GM19035 (cell line): ENCODE data around the gene ACVR1.
A peak's percentile ranks its signal among the peaks of the same experiment; 100 is the strongest.
"Not testable (repeated sequence)": the region's sequence is repeated elsewhere in the genome, so short reads cannot be mapped to it uniquely, and the experiment has no call there.

Source experiments
- ATAC-seq: cut with Tn5 transposase; IDR thresholded peaks from one replicate; pipeline ENCODE4 v1.9.1; 2021; ENCODE audit not compliant: unreplicated experiment

ACVR1 gene

DNA sequence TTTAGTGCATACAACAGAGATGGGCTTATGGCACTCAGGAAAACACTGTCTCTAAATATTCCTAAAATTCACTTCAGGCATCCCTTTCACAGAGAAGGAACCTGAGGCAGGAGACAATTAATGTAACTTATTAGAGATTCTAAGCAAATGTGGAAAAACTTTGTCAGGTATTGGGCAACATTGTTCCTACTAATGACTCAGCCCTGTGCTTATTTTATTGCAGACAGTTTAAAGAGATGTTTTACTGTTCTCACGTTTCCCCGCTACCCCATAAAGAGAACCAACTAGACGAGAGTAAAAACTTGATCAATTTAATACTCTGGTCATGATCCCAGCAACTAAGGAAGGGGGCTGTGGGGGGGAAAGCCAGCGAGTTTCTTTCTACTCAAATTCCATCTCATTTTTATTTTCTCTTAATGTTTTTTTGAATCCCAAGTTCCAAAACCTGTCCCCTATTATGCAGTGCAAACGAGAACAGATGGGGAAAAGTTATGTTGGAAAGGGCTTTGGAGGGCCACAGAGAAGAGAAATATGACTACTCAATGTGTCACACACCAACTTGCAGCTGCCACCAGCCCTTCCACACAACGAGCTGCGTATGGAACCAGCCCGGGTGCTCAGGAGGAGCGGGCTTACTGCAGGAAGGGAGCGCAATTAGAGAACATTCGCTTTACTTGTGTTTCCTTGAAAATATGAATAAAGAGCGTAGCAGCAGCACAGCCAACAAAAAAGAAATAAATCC is 18.7 kb upstream of the ACVR1 start:
- no peak for ATAC-seq

DNA sequence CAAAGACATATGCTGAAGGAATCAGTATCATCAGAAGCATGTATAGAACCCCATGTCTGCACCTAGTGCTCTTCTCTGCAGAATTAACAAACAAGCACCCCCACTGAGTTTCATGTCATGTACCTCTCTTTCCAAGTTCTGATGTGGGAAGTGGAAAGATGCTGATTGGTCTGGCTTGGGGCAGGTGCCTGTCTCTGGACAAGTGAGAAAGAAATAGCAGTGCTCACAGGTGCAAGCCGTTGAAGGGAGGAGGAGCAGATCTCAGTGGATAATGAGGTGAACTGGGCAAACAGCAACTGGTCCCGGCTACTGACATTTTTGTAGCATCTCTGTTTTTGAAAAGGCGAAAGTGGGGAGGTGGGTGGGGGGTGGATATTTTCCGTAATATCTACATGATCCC is 17.5 kb upstream of the ACVR1 start:
- ATAC-seq: no peak

DNA sequence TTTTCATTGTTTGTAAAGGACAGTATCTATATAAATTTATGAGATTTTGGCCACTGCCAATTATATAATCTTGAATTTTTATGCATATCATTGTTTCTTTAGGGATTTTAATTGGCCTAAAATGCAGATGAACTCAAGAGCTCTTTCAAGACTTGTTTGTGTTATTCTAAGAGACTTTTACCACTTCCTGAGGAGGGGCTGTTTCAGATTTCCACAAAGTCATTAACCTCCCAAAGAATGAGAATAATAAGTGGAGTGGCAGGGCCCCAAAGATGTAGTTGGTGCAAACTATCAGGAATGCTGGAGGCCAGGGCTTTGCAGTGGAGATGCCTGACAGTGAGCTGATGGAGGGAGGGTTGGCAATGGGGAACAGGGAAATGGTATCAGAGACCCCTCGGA is 15.5 kb upstream of the ACVR1 start:
- ATAC-seq: no peak

DNA sequence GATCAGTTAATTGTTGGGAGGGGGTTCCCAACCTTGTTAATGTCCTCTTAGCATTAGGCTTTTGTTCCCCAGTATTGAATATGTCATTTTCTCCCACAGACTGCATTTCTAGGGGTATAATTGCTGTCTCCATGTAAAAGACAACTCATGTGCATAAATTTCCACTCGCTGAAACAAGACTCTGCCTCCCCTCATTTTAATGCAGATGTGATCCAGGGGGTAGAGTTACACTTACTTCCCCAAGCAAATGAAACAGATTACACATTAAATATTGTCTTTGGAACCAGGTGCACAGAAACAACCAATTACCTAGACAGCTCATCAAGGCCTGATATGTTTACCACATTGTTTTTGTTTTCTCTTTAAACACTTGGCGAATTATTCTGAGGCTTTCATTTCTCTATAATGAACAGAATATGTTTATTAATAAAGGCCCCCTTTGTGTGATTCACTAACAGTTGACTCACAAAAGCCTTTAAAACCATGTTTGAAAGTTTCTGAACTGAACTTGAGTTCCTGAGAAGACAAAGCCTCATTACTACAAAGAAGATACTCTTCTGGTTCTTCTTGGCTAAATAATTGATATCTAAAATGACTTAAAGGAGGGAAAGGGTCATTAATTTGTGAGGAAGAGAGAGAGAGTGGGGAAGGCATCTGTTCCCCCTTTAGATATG is 15.0 kb upstream of the ACVR1 start:
- no peak for ATAC-seq

DNA sequence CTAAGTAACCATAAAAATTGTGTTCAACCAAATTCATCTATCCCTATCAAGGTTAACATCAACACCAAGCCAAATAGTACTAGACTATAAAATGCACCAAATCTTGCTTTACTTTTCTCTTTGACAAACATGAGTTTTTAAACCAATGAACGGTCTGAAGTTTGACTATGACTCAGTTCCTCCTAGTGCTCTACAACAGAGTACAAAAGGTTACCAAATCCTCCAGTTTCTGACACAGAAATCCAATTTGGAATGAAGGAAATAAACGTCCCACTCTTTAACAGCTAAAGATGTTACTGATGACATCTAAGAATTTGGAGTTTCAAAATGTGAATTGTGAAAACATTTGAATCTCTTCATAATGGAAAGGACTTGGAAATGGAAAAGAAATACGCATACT is 11.8 kb upstream of the ACVR1 start:
- no peak for ATAC-seq

DNA sequence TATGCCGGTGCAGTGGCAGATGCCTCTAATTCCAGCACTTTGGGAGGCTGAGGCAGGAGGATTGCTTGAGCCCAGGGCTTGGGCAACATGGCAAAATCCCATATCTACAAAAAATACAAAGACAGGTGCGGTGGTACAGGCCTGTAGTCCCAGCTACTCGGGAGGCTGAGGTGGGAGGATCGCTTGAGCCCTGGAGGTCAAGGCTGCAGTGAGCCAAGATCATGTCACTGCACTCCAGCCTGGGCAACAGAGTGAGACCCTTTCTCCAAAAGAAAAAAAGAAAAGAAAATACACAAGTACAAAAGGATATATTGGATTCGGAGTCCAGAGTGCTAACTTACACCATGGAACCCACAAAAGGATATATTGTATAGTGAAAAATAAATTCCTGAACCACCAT is 8.4 kb upstream of the ACVR1 start:
- ATAC-seq: not testable (repeated sequence)

DNA sequence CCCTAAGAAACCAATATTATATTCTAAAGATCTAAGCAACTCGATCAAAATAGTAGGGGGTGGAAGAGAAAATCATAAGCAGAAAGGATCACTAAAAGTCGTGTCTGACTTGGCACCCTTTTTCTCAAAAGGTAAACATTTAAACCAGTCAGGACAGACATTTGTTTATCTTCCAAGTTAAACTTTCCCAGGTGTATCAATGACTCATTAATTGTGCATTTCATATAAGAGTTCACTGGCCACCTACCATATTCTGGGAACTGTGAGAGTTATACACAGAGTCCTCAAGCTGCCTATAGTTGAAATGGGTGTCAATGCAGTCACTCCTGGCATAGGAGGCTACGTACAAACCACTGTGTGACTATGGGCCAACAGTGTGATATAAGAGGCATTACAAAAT is 4.8 kb upstream of the ACVR1 start:
- ATAC-seq: no peak

DNA sequence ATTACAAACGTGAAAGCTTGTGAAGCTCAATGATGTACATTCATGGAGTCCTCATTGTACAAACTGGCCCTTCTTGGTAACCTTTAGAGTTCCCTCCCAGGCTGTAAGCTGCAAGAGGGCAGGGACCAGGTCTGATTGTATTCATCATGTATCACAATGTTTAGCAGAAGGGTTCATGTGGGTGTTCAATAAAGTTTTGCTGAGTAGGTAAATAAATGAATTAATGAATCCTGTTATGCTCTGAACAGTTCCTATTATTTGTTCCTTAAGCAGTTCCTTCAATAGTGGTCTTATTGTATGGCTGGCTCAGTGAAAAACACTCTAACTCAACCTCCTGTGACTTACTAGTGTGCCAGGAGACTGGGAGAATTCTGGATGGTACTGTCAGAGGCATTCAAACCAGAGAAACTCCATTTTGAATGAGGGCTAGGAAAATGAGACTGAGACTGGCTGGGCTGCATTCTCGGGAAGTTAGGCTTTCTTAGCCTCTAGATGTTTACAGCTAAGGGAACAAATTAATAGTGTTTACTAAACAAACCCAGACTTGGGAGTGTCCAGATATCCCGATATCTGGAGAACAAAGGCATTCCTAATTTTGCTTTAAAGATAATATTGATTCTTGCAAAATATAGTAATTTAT is 1.8 kb upstream of the ACVR1 start:
- no peak for ATAC-seq

DNA sequence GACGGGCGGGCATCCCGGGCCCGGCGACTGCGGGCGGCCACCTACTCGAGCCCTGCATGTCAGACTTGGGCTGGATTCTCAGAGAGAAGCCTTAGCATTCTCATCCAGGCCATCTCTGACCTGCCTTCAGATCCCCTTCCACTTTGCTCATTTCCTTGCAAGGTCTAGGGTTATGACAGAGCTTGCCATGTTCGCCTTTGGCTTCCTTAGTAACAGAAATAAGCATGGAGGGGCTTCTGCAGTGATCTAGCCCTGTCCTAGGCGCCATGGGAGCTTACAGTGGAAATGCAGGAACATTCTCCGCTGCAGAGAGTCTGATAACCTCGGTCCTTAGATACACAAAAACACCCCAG is 632 bp upstream of the ACVR1 start:
- ATAC-seq: no peak

DNA sequence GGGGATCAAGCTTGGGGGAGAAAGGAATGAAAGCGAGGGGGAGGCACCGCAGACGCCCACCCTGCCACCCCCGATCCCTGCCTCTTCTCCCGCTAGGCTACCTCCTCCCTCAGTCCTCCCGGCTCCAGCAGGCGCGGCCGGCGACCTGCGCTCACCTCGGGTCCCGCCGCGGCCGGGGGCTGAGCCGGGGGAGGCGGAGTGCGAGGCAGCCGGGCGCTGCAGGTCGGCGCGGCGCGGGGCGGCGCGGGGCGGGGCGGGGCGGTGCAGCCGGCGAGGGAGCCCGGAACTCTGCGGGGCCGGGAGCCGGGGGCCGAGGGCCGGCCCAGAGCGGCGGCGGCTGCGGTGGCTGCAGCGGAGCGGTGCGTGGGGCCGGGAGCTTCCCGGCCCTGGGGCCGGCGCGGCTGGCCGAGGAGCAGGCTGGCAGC is 477 bp downstream of the ACVR1 start:
- peak; percentile 49 for ATAC-seq

DNA sequence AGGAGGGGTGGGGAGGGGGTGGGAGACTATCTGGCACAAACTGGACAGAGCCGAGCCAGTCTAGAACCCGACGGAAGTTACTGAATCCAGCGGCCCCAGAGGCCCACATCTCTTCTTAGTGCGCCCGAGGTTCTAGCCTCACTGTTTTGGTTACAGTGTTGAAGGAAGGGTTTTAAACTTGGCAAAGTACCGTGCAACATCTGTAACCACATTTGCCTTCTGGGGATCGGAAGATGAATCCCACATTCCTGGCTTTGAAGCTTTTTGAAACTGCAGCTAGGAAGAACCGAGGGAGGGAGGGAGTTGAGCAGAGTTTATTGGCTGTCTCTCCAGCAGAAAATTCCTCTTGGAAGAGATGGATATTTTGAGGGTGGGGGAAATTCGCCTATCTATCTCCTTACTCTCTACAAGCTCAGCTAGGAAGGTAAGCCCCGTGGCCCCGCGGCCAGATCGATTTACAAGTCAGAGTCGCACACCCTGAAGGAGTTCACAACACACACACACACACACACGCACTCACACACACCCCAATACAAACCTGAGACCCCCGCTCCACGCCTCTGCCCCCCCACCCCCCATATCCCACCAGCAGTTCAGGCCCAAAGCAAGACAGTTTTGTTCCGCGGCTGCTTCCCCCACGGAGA is 1.0 kb downstream of the ACVR1 start:
- no peak for ATAC-seq

DNA sequence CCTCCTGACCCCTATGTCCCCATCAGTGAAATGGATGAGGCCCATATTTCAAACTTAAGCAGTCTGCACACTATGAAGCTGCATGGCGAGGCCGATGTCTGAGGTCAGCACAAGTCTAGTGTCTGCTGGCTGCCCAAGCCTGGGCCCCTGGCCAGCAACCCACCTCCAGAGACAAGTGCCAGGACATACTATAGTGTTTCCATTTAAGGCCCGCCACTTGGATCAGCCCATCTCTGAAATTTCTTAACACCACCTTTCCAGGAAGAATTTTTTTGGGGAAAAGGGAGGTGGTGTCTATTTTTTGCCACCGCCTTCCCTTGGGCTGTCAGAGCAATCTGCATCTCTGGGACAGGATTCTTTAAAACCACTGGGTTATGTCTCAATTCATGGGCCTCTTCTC is 1.8 kb downstream of the ACVR1 start:
- no peak for ATAC-seq

DNA sequence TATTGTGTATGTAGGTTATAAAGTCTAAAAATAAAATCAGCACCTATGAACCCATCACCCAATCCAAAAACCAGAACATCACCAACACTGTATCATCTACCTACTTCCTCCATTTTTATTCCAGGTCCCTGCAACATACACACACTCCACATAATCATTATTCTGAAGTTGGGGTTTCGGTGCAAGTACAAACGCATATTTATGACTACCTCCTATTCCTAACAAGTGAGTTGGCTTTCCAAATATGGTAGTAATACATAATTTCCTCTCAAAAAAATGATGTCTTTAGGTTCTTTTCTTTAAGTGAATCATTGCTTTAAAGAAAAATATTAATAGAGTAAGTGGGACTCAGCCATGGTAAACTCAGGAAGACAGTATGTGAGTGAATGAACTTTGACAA is 3.3 kb downstream of the ACVR1 start:
- no peak for ATAC-seq

DNA sequence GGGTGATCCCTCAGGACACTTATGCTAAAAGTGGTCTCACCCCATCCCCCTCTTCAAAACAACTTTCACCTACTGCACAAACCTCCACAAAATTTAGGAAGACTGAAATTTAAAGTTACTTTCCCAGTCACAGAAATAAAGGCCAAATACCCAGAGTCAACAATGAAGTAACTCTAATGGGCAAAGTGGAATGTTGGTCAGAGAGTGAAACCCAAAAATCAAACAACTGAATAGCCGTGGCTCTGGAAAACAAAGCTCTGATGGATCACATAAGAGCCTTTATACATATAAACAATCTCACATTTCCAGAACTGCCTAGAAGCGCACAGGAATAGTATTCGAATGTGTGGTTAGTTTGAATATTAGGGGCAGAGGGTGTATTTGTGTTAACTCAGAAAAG is 4.7 kb downstream of the ACVR1 start:
- ATAC-seq: no peak

DNA sequence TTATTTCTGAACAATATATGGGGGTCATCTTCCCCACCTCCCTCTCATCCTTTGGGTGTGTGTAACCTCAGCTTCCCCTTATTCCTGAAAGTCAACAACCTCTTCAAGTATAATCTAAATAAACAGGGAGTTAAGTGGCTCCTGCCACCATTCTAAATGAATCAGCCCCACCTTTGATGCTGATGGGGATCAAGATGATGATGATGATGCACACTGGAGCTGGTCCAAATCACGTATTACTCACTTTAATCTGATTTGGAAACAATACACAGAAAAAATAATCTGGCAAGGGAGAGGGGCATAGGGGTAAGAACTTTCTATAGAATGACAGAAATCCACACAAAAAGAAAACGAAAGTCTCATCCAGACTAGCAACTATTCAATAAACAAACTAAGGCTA is 7.1 kb downstream of the ACVR1 start:
- no peak for ATAC-seq

DNA sequence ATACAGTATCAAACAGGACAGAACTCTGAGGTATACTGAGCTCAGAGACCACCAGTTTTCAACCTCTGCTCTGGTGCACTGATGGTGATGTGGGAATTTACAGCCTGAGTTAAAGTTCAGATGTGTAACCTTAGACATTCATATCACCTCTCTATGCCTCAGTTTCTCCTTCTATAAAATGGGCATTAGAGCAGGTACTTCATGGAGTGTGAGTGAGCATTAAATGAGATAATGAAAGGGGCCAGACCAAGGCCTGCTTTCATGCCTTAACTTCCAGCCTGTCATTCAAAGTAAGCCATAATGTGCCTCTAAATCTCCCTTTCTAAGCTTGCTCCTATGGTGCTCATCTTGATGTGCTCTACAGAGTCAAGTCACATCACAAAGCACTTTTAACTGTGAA is 8.4 kb downstream of the ACVR1 start:
- no peak for ATAC-seq

DNA sequence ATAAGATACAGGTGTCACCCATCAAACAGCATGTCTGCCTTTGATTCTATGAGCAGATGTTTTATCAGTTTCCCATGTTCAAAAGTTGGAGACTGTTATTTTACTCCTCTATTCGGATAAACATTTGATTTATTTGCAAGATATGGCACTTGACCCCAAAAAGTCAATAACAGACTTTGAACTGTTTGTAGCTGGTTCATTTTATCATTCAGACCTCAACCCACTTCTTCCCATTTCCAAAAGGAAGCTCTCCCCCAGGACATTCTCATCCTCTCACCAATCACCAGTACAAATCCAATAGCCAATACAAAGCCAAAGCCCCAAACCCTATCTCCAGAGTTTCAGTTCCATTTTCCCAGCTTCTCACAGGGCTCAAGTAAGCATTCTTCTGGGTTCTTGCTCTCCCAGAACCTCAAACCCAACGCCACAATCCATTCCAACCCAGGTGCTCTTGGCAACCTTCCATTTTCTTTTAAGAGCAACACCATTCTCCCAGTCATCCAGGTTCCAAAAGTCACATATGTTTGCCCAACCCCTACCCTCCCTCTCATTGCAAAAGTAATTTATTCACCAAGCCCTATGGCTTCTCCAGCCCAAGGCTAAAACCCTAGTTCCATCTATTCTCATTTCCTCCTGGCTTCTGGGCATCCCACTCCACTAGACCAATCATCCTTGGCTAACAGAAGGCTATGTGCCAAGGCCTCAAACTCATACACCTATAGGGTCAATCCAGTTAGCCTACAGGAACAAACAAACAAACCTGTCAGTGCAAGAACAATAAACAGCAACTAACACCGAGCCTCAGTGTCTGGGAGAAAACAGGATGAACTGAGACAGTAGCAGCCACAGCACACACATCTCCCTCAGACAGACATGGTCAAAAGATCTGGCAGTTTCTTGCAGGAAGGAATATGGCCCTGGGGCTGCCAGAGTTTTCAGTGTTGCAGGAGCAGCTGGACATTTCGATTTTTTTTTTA is 9.2 kb downstream of the ACVR1 start:
- ATAC-seq: no peak

DNA sequence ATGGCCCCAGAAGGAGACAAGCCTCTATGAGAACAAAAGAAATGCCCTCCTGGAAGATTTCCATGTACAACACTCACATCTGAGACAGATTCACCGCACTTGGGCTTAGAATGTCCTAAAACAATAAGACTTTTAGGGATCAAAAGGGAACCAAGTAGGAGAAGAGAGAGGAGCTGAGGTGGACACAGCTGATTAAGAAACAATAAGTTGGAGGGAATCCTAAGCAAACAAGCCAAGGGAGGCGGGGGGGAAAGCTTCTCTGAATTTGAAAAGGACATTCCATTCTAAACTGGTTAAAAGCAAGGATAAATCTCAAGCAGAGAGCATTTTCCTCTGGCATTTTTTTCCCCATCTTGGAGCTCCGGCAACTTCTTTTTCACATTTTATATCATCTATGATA is 9.9 kb downstream of the ACVR1 start:
- ATAC-seq: no peak

DNA sequence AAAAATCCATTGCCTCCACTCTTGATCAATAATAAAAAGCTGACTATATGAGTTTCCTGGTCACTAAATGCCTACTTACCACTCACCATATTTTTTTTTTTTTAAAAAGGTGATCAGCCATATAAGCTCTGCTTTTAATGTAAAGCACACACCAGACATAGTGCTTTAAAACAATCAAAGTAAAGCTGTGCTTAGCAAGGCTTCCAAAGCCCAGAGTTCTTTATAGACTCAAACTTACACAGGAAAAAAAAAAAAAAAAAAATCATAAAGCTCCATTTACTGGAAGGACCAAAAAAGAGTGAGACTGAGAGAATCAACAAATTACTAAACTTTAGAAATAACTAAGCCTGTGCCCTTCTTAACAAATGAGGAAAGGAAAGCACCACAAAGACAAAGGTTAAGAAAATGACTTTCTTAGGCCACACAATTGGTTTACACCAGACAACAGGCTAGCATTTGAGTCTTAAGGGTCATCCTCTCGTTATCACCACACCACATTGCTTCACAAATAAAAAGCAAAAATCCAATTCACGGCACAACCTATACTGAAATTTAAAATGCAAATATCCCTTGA is 11.2 kb downstream of the ACVR1 start:
- ATAC-seq: no peak

DNA sequence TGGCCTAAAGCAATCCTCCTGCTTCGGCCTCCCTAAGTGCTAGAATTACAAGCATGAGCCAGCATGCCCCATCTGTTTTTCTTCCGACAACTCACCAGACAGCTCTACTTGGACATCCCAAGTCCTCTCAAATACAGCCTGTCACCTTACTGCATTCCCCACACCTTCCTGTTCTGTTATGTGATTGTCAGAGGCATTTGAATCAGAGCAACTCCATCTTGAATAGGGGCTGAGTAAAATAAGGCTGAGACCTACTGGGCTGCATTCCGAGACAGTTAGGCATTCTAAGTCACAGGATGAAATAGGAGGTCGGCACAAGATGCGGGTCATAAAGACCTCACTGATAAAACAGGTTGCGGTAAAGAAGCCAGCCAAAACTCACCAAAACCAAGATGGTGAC is 17.3 kb downstream of the ACVR1 start:
- no peak for ATAC-seq

DNA sequence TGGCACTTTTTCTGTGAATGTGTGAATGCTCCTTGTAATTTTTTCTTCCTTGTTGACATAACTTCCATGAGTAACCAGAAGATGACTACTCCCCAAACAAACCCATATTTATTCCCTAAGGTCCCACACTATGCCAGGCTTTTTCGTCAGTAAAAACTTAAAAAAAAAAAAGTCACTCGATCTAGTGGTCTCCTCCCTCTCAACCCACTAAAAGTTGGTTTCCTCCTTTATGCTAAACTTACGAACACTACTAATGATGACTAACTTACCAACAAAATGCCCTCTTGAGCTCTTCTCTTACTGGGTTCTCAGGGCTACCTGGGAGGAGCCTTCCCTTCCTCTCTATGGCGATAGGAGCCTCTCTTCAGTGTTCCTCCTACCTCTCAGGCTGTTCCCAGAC is 18.2 kb downstream of the ACVR1 start:
- ATAC-seq: no peak
